Nephron (organoid): ENCODE measurements around the gene ZHX3.

Source experiments
- H3K27ac Mint-ChIP-seq, 3 experiments: 2 replicates each; pipeline ENCODE4 v1.8.0; 2020; ENCODE audit warnings: mixed read lengths in 3 of 3, mild to moderate bottlenecking in 2 of 3, moderate library complexity in 1 of 3
- H3K27me3 Mint-ChIP-seq: 2 replicates; pipeline ENCODE4 v1.8.0; 2021; ENCODE audit warnings: low read depth, mild to moderate bottlenecking, moderate library complexity, mixed read lengths
- H3K36me3 Mint-ChIP-seq: 2 replicates; pipeline ENCODE4 v1.8.0; 2020; ENCODE audit warnings: low read depth, mixed read lengths
- H3K4me1 Mint-ChIP-seq: 2 replicates; pipeline ENCODE4 v1.8.0; 2020; ENCODE audit warnings: mixed read lengths
- H3K4me3 Mint-ChIP-seq, 3 experiments: 2 replicates each; pipeline ENCODE4 v1.8.0; 2020; ENCODE audit warnings: mild to moderate bottlenecking in 3 of 3, mixed read lengths in 3 of 3, moderate library complexity in 2 of 3
- H3K9me3 Mint-ChIP-seq: 2 replicates; pipeline ENCODE4 v1.8.0; 2020; ENCODE audit warnings: mixed read lengths
- TF ChIP-seq, protein P1 (sequence below), 3 experiments: fragments of 200-600 bp; sonication (generic); IDR thresholded peaks; one replicate each; pipeline ENCODE4 v1.5.0; 2021; ENCODE audit warnings: antibody characterized with exemption in 3 of 3; ENCODE audit not compliant: unreplicated experiment in 3 of 3

ZHX3 gene

DNA sequence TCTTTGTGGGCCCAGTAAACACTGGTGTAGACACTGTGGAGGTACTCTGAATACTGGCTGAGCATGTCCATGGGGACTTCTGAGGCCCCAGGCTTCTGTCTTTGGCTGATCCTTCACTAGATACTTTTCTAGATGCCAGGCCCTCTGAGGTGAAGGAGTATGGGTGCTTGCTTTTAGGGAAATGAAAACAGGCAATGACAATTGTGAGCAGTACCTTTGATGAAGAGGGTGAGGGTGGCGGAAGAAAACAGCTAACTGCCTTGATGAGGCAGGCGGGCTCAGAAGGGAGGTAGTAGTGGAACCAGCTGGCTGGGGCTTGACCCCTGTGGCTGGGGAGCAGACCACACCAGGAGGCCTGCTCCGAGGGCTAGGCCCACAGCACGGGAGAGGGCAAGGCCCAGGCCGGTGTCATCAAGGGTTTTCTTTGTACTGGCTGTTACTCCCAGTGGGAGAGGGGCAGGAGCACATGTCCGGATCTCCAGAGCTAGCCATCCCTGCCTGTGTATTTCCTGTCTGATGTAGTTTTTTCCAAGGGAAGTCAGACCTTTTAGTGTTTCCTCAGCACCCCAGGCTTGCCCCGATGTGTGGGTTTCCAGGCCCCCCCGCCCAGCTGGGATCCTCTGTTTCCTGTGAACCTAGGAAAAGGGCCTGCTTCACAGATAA, 176.2 kb downstream of the ZHX3 start:
- TF ChIP-seq, protein P1, sequence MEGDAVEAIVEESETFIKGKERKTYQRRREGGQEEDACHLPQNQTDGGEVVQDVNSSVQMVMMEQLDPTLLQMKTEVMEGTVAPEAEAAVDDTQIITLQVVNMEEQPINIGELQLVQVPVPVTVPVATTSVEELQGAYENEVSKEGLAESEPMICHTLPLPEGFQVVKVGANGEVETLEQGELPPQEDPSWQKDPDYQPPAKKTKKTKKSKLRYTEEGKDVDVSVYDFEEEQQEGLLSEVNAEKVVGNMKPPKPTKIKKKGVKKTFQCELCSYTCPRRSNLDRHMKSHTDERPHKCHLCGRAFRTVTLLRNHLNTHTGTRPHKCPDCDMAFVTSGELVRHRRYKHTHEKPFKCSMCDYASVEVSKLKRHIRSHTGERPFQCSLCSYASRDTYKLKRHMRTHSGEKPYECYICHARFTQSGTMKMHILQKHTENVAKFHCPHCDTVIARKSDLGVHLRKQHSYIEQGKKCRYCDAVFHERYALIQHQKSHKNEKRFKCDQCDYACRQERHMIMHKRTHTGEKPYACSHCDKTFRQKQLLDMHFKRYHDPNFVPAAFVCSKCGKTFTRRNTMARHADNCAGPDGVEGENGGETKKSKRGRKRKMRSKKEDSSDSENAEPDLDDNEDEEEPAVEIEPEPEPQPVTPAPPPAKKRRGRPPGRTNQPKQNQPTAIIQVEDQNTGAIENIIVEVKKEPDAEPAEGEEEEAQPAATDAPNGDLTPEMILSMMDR (IDR thresholded peaks at IDR 0.05; ENCODE audit: unreplicated experiment in 3 of 3) = no peak
- no peaks in the 10 kb centered on the region for H3K9me3 Mint-ChIP-seq
- H3K4me1 Mint-ChIP-seq = peaks cover 80% of the 10 kb centered on the region
- no peaks in the 10 kb centered on the region for H3K27me3 Mint-ChIP-seq
- peak overlapping the region; percentile 85 to 96 (median 89) for H3K4me3 Mint-ChIP-seq
- peaks cover 45% of the 10 kb centered on the region for H3K36me3 Mint-ChIP-seq
- H3K27ac Mint-ChIP-seq = peak overlapping the region; percentile 27 to 97 (median 95)

DNA sequence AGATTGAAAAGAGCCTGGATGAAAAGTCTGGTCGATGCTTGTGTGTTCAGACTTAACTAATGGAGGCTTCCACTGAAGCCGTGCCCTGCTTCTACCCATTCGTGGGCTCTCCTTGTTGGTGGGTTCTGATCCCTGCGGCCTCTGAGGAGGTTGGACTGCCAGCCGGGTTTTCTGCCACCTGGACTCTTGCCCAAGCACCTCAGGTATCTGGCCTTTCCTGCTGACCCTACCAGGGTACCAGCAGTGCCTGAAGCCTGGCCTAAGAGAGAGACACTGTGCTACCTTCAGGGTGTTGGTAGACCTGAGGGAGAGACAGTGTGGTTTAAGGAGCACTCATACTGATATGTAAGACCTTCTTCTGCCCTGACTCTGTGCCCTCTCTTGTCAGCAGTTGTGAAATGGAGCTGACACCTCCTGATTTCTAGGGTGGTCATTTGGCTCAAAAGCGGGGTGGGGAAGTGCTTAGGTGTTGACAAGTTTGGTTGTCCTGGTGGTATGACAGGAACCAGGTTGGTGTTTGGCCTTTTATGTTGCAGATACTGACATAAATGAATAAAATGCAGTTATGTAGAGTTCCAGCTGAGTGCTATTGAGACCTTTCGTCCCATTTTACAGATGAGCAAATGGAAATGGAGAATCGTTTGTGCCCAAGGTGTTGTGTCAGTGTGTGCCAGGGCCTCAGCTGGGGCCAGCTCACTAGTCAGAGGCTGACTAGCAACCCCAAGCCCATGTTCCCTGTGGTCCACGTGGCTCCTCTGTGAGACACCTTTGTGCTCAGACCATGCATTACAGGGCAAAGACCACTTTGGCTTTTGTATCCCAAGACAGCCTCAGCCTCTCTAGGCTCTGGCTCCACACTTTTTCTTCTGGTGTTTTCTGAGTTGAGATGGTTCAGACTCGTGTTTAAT, 177.1 kb downstream of the ZHX3 start:
- TF ChIP-seq, protein P1 (IDR thresholded peaks at IDR 0.05; ENCODE audit: unreplicated experiment in 3 of 3) = no peak
- no peaks in the 10 kb centered on the region for H3K9me3 Mint-ChIP-seq
- no peaks in the 10 kb centered on the region for H3K27me3 Mint-ChIP-seq
- H3K36me3 Mint-ChIP-seq = peaks cover 43% of the 10 kb centered on the region
- peaks cover 80% of the 10 kb centered on the region for H3K4me1 Mint-ChIP-seq
- H3K27ac Mint-ChIP-seq = peak overlapping the region; percentile 95 to 97 (median 95)
- peak overlapping the region; percentile 85 to 96 (median 89) for H3K4me3 Mint-ChIP-seq

DNA sequence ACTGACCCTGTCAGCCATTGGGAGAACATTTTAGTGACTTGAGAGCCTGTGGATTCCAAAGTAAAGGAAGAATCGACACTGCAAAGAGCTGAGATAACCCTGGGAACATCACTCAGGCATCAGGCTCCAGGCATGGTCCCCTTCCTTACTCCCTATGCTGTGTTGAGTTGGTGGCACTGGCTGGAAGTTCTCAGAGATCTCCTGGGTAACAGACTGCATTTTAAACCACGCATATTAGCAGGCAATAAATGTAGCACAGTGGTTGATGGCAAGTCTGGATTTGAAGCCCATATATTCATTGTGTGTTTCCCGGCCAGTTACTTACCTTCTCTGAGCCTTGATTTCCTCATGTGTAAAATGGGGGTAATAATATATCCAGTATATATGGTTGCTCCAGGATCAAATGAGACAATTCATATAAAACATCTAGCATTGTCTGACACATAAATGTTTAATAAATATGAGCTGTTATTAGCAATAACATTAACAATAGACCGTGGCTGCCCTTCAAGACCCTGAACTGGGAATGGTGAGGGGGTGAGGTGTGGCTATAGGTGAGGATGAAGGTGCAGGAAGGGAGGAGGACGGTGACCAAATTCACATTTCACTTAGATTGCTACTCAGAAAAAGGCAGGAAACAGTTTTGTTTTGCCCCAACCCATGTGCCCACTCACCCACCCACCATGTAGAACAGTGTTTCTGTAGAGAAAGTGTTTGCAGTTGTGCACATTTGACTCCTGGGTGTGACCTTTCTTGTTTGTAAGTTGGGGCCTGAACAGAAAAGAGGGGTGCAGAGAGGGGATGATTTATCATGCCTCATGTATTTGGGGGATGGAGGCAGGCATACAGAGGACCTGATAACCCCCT, 178.1 kb downstream of the ZHX3 start:
- H3K9me3 Mint-ChIP-seq = no peaks in the 10 kb centered on the region
- H3K27ac Mint-ChIP-seq = peak overlapping the region; percentile 95 to 97 (median 95)
- no peaks in the 10 kb centered on the region for H3K27me3 Mint-ChIP-seq
- peak overlapping the region; percentile 85 to 96 (median 89) for H3K4me3 Mint-ChIP-seq
- TF ChIP-seq, protein P1 (IDR thresholded peaks at IDR 0.05; ENCODE audit: unreplicated experiment in 3 of 3) = no peak
- H3K4me1 Mint-ChIP-seq = peaks cover 74% of the 10 kb centered on the region
- H3K36me3 Mint-ChIP-seq = peaks cover 33% of the 10 kb centered on the region

DNA sequence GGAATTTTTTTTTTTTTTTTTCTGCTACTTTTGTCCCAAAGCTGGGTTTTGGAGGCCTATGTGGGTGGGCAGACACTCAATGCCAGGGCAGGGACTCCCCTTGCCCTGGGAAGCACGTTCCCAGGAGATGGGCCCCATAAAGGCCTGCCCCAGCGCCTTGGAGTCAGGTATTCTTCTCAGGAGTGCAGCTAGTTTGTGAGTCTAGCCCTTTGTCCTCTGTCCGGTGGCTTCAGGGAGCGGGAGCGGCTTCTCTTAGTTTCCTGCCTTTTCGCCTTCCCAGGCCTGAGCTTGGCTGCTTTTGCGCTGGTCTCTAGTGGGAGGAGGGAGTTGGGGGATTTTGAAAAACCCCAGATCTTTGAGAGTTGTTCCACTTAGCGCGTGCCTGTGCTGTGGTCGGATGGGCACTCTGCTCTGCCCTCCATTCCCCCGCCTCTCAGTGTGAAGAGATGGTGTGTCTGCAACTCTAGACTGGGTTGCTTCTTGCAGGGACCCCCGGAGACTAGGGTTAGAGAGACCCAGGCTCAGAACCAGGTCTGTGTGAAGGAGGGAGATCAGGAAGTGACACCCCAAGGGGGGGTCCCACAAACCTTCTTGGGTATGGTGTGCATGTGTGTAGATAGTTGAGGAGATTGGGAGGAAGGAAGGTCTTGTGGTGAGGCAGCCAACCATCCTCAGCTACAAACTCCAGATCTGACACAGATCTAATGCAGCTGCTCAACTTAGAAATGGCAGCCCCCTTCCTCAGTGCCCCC, 178.9 kb downstream of the ZHX3 start:
- H3K27me3 Mint-ChIP-seq = no peaks in the 10 kb centered on the region

More for the DNA sequence above, 178.9 kb downstream of the ZHX3 start:
- H3K4me1 Mint-ChIP-seq = peaks cover 68% of the 10 kb centered on the region
- TF ChIP-seq, protein P1 (IDR thresholded peaks at IDR 0.05; ENCODE audit: unreplicated experiment in 3 of 3) = no peak
- peaks cover 25% of the 10 kb centered on the region for H3K36me3 Mint-ChIP-seq
- H3K27ac Mint-ChIP-seq = peak overlapping the region; percentile 95 to 97 (median 95)
- no peaks in the 10 kb centered on the region for H3K9me3 Mint-ChIP-seq
- peak overlapping the region; percentile 85 to 96 (median 89) for H3K4me3 Mint-ChIP-seq
